Measurements from ENCODE around the gene COMP. TPM values are rescaled to one million over a fixed set of nuclear protein-coding genes. Genes with fewer than 3 reads are reported as not detected.

COMP gene
- not detected in 2 replicates for total RNA-seq (2021)
- percentile 7 among the genes with signal in this experiment for Bru-seq, nascent RNA
- BruChase-seq, experiment 1, labeled RNA remaining after a 2-hour chase = not detected
- not detected for BruChase-seq, experiment 2, labeled RNA remaining after a 6-hour chase
- long read RNA-seq = 0 reads

- no TSS peak for BruUV-seq (replicated peaks)
- H3K4me3 ChIP-seq = no peak within 1 kb of the TSS
- H3K9me2 ChIP-seq (ENCODE audit: insufficient read depth) = no peaks in the 10 kb centered on the region
- H3K27me3 ChIP-seq (ENCODE audit: insufficient read depth, low read depth) = peaks cover 5% of the 10 kb centered on the region; the same call in 1 of the 2 replicates
- intact Hi-C loops (cut with micrococcal nuclease; ENCODE audit: unreplicated experiment) = no loop called here
- no peaks in the 10 kb centered on the region for H3K9me3 ChIP-seq (ENCODE audit: insufficient read depth, low read depth)
- H2AFZ ChIP-seq = no peak within 1 kb of the TSS
- no peak within 1 kb of the TSS for H3K27ac ChIP-seq
- ChIA-PET CTCF (no interaction called here), POLR2A (ENCODE audit: unreplicated experiment) (no interaction called here)
- no peaks in the 10 kb centered on the region for H4K20me1 ChIP-seq (ENCODE audit: insufficient read depth)
- no peak for DNase-seq
- no peaks in the 10 kb centered on the region for H3K79me2 ChIP-seq (ENCODE audit: low read depth)
- H3K4me1 ChIP-seq (replicated peaks; ENCODE audit: insufficient read depth) = no peaks in the 10 kb centered on the region
- H3F3A ChIP-seq (ENCODE audit: insufficient read depth, low read depth) = peaks cover 12% of the 10 kb centered on the region
- TF ChIP-seq CTCF (conservative IDR thresholded peaks at IDR 0.05) (no peak), EZH2 (IDR thresholded peaks at IDR 0.05; ENCODE audit: low read depth) (no peak)
- H3K36me3 ChIP-seq (ENCODE audit: low read depth) = no peaks in the 10 kb centered on the region
- H3K4me2 ChIP-seq = no peak within 1 kb of the TSS
These were observed at the start of gene COMP for GRCh38 chr19:18790566-18791314. Gene COMP, minus strand, starts transcription at chr19:18791305. Its CDS starts 36 bp downstream, at chr19:18791269.

- no peak for DNase-seq
- Histone ChIP-seq H3K79me2 (ENCODE audit: low read depth) (peaks cover 100% of the 10 kb centered on the region), H3F3A (ENCODE audit: insufficient read depth, low read depth) (peaks cover 30% of the 10 kb centered on the region; the same call in 1 of the 2 replicates), H3K9me2 (ENCODE audit: insufficient read depth) (no peaks in the 10 kb centered on the region), H3K27me3 (ENCODE audit: insufficient read depth, low read depth) (no peaks in the 10 kb centered on the region), H3K9me3 (ENCODE audit: insufficient read depth, low read depth) (no peaks in the 10 kb centered on the region), H3K27ac (no peak overlapping the region), H3K36me3 (ENCODE audit: low read depth) (peaks cover 21% of the 10 kb centered on the region), H2AFZ (no peak overlapping the region), H3K4me1 (replicated peaks; ENCODE audit: insufficient read depth) (0 out of 2 replicates have a peak, but pooled peaks cover 2% of the 10 kb centered on the region), H3K4me2 (no peak overlapping the region), H3K4me3 (no peak overlapping the region), H4K20me1 (ENCODE audit: insufficient read depth) (peaks cover 100% of the 10 kb centered on the region)
- ChIA-PET CTCF (interaction anchor here (0.5 kb wide), 1 partner anchor 503 kb away, joined by 6 read pairs; no protein-coding TSS in a partner anchor), POLR2A (ENCODE audit: unreplicated experiment) (no interaction called here)
- no TSS peak for BruUV-seq (replicated peaks)
- intact Hi-C loops (cut with micrococcal nuclease; ENCODE audit: unreplicated experiment) = loop anchor here (10.0 kb wide), 1 partner anchor 376 kb away; no protein-coding TSS in a partner anchor
- TF ChIP-seq CTCF (conservative IDR thresholded peaks at IDR 0.05) (no peak), EZH2 (IDR thresholded peaks at IDR 0.05; ENCODE audit: low read depth) (no peak)
These were observed 49.5 kb upstream of the COMP start for GRCh38 chr19:18840288-18841267.
